Measurements from ENCODE around the gene PALM2AKAP2.

The PALM2AKAP2 gene

DNA sequence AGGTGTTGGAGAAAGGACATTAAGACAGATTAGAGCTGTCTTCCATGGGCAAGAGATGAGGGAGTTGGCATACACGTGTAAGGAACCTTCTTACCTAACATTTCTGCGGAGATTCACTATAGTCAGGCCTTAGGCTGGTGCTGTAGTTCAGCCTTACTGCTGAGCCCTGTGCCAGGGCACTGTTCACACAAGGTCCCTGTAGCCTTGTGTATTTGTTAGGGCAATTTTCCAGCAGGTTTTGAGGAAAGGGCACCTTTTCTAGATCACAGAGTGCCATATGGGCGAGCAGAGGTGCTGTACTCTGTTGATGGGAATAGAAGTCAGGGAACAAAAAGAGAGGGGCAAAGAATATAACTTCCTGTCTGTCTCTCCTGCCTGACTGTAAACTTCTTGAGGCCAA, 15.6 kb downstream of the PALM2AKAP2 start:
- no peak for TF ChIP-seq EZH2 (IDR thresholded peaks at IDR 0.05; ENCODE audit: borderline replicate concordance, low read length)
- TF ChIP-seq, protein P1, sequence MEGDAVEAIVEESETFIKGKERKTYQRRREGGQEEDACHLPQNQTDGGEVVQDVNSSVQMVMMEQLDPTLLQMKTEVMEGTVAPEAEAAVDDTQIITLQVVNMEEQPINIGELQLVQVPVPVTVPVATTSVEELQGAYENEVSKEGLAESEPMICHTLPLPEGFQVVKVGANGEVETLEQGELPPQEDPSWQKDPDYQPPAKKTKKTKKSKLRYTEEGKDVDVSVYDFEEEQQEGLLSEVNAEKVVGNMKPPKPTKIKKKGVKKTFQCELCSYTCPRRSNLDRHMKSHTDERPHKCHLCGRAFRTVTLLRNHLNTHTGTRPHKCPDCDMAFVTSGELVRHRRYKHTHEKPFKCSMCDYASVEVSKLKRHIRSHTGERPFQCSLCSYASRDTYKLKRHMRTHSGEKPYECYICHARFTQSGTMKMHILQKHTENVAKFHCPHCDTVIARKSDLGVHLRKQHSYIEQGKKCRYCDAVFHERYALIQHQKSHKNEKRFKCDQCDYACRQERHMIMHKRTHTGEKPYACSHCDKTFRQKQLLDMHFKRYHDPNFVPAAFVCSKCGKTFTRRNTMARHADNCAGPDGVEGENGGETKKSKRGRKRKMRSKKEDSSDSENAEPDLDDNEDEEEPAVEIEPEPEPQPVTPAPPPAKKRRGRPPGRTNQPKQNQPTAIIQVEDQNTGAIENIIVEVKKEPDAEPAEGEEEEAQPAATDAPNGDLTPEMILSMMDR (IDR thresholded peaks at IDR 0.05; ENCODE audit: low read length) = no peak
- Histone ChIP-seq H3K4me3 (ENCODE audit: low read depth, low read length, poor library complexity, severe bottlenecking) (no peak overlapping the region), H3F3A (ENCODE audit: insufficient read depth, low read length) (no peaks in the 10 kb centered on the region), H4K20me1 (ENCODE audit: insufficient read depth, low read length) (no peaks in the 10 kb centered on the region), H3K9me2 (ENCODE audit: low read depth, low read length) (no peaks in the 10 kb centered on the region), H3K9ac (ENCODE audit: low read length) (no peak overlapping the region), H3K27ac (ENCODE audit: low read depth, low read length, poor library complexity, severe bottlenecking) (no peak overlapping the region), H3K27me3 (ENCODE audit: insufficient read depth, low read length) (no peaks in the 10 kb centered on the region), H3K4me2 (ENCODE audit: low read length) (no peak overlapping the region), H3K4me1 (ENCODE audit: insufficient read depth, low read length, severe bottlenecking) (no peaks in the 10 kb centered on the region), H3K9me3 (ENCODE audit: low read length) (no peaks in the 10 kb centered on the region), H2AFZ (ENCODE audit: low read length) (no peak overlapping the region), H3K79me2 (ENCODE audit: insufficient read depth, low read length) (no peaks in the 10 kb centered on the region), H3K36me3 (ENCODE audit: insufficient read depth, low read length) (no peaks in the 10 kb centered on the region)

DNA sequence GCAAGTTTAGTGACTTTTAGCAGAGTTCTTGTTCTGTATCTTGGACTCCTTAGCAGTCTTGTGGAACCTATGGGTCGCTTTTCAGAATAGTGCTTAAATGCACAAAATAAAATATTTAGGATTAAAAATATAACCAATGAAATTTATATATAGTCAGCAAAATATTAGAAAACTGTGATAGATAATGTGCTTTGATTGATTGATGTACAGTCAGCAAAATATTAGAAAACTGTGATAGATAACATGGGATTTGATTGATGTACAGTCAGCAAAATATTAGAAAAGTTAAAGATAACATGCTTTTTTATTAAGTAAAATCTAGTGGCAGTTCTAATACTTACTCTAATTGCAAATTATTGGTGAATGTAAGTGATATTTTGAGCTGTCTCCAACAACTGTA, 16.1 kb downstream of the PALM2AKAP2 start:
- TF ChIP-seq, protein P1 (IDR thresholded peaks at IDR 0.05; ENCODE audit: low read length) = no peak
- no peak for TF ChIP-seq EZH2 (IDR thresholded peaks at IDR 0.05; ENCODE audit: borderline replicate concordance, low read length)
- Histone ChIP-seq H3F3A (ENCODE audit: insufficient read depth, low read length) (no peaks in the 10 kb centered on the region), H3K4me3 (ENCODE audit: low read depth, low read length, poor library complexity, severe bottlenecking) (no peak overlapping the region), H3K4me1 (ENCODE audit: insufficient read depth, low read length, severe bottlenecking) (no peaks in the 10 kb centered on the region), H2AFZ (ENCODE audit: low read length) (no peak overlapping the region), H3K9ac (ENCODE audit: low read length) (no peak overlapping the region), H3K9me2 (ENCODE audit: low read depth, low read length) (no peaks in the 10 kb centered on the region), H4K20me1 (ENCODE audit: insufficient read depth, low read length) (no peaks in the 10 kb centered on the region), H3K79me2 (ENCODE audit: insufficient read depth, low read length) (no peaks in the 10 kb centered on the region), H3K27ac (ENCODE audit: low read depth, low read length, poor library complexity, severe bottlenecking) (no peak overlapping the region), H3K4me2 (ENCODE audit: low read length) (no peak overlapping the region), H3K36me3 (ENCODE audit: insufficient read depth, low read length) (no peaks in the 10 kb centered on the region), H3K9me3 (ENCODE audit: low read length) (no peaks in the 10 kb centered on the region), H3K27me3 (ENCODE audit: insufficient read depth, low read length) (no peaks in the 10 kb centered on the region)

DNA sequence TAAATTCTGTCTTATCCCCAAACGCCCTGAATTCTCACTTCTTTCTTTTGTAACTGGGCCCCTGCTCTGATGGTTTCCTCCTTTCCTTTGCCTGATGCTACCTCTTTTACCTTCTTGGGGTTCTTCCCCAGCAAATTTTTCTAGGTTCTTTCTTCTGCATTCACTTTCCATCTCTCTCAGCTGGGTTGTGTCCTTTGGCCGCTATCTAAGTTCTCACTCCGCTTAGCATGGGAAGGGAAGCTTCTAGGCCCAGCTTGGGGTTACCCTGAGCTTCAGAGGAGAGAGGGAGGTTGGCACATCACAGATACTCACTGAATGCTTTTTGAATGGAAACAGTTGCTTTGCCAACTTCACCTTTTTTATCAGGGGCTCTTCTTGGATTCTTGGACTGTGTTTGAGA, 17.0 kb downstream of the PALM2AKAP2 start:
- H3K9me2 ChIP-seq (ENCODE audit: low read depth, low read length) = no peaks in the 10 kb centered on the region
- TF ChIP-seq, protein P1 (IDR thresholded peaks at IDR 0.05; ENCODE audit: low read length) = no peak
- no peak for TF ChIP-seq EZH2 (IDR thresholded peaks at IDR 0.05; ENCODE audit: borderline replicate concordance, low read length)
- H2AFZ ChIP-seq (ENCODE audit: low read length) = no peak overlapping the region
- no peaks in the 10 kb centered on the region for H4K20me1 ChIP-seq (ENCODE audit: insufficient read depth, low read length)
- H3K36me3 ChIP-seq (ENCODE audit: insufficient read depth, low read length) = no peaks in the 10 kb centered on the region
- no peaks in the 10 kb centered on the region for H3F3A ChIP-seq (ENCODE audit: insufficient read depth, low read length)
- no peak overlapping the region for H3K27ac ChIP-seq (ENCODE audit: low read depth, low read length, poor library complexity, severe bottlenecking)
- no peaks in the 10 kb centered on the region for H3K9me3 ChIP-seq (ENCODE audit: low read length)
- H3K79me2 ChIP-seq (ENCODE audit: insufficient read depth, low read length) = no peaks in the 10 kb centered on the region
- no peak overlapping the region for H3K4me3 ChIP-seq (ENCODE audit: low read depth, low read length, poor library complexity, severe bottlenecking)
- no peaks in the 10 kb centered on the region for H3K4me1 ChIP-seq (ENCODE audit: insufficient read depth, low read length, severe bottlenecking)
- H3K4me2 ChIP-seq (ENCODE audit: low read length) = no peak overlapping the region
- no peaks in the 10 kb centered on the region for H3K27me3 ChIP-seq (ENCODE audit: insufficient read depth, low read length)
- no peak overlapping the region for H3K9ac ChIP-seq (ENCODE audit: low read length)

Data from OCI-LY1 (cell line).